Mesendoderm (in vitro differentiated cells): Measurements from ENCODE around the gene PLEKHN1.
"Not testable (repeated sequence)": the region's sequence is repeated elsewhere in the genome, so short reads cannot be mapped to it uniquely, and the experiment has no call there.

Source experiments
- DNase-seq: peaks from one replicate; pipeline ENCODE4 v3.0.0; 2013
- H2AK5ac ChIP-seq: 2 replicates; pipeline ENCODE4 v1.6.1; 2013; ENCODE audit warnings: low read length, inconsistent platforms
- H2BK120ac ChIP-seq: 2 replicates; pipeline ENCODE4 v1.6.1; 2013; ENCODE audit warnings: low read depth, mild to moderate bottlenecking, low read length, moderate library complexity, mixed read lengths
- H2BK15ac ChIP-seq: replicated peaks from 2 replicates; pipeline ENCODE4 v1.6.1; 2013; ENCODE audit warnings: low read depth, mild to moderate bottlenecking, moderate library complexity
- H2BK5ac ChIP-seq: 2 replicates; pipeline ENCODE4 v1.6.1; 2013; ENCODE audit warnings: low read length, inconsistent platforms
- H3K18ac ChIP-seq: 2 replicates; pipeline ENCODE4 v1.6.1; 2013; ENCODE audit warnings: mild to moderate bottlenecking, low read length, mixed read lengths
- H3K23ac ChIP-seq: one replicate; pipeline ENCODE4 v1.6.1; 2013; ENCODE audit warnings: low read length
- H3K27ac ChIP-seq: 2 replicates; pipeline ENCODE4 v1.5.1; 2013; ENCODE audit warnings: low read depth, mild to moderate bottlenecking, inconsistent platforms, low read length, moderate library complexity
- H3K27me3 ChIP-seq: 2 replicates; pipeline ENCODE4 v1.6.1; 2013; ENCODE audit warnings: low read length, control low read depth, mild to moderate bottlenecking, inconsistent platforms; ENCODE audit not compliant: insufficient read depth, poor library complexity
- H3K36me3 ChIP-seq: 2 replicates; pipeline ENCODE4 v1.6.1; 2013; ENCODE audit warnings: low read length, inconsistent platforms; ENCODE audit not compliant: control insufficient read depth, insufficient read depth
- H3K4ac ChIP-seq: one replicate; pipeline ENCODE4 v1.6.1; 2013; ENCODE audit warnings: low read depth, mild to moderate bottlenecking, low read length, moderate library complexity
- H3K4me1 ChIP-seq: 2 replicates; pipeline ENCODE4 v1.6.1; 2013; ENCODE audit warnings: low read depth, low read length, inconsistent platforms; ENCODE audit not compliant: control insufficient read depth
- H3K4me2 ChIP-seq: 2 replicates; pipeline ENCODE4 v1.6.1; 2013; ENCODE audit warnings: low read length
- H3K4me3 ChIP-seq: 2 replicates; pipeline ENCODE4 v1.5.1; 2013; ENCODE audit warnings: mild to moderate bottlenecking, low read length
- H3K56ac ChIP-seq: one replicate; pipeline ENCODE4 v1.6.1; 2013; ENCODE audit warnings: low read length
- H3K79me1 ChIP-seq: 2 replicates; pipeline ENCODE4 v1.6.1; 2013; ENCODE audit warnings: low read length, inconsistent platforms
- H3K79me2 ChIP-seq: 2 replicates; pipeline ENCODE4 v1.6.1; 2013; ENCODE audit warnings: mild to moderate bottlenecking, low read length; ENCODE audit not compliant: control insufficient read depth, insufficient read depth
- H3K9ac ChIP-seq: 2 replicates; pipeline ENCODE4 v1.6.1; 2013; ENCODE audit warnings: low read length, inconsistent platforms
- H4K5ac ChIP-seq: one replicate; pipeline ENCODE4 v1.6.1; 2013; ENCODE audit warnings: low read length
- H4K8ac ChIP-seq: one replicate; pipeline ENCODE4 v1.6.1; 2013; ENCODE audit warnings: low read depth, mild to moderate bottlenecking, control low read depth, low read length, moderate library complexity
- WGBS: extraction: QIAGEN DNeasy Blood & Tissue Kit; methylation state at CpG from one replicate; pipeline ENCODE4 v1.1.7; 2013; ENCODE audit warnings: low lambda C conversion rate, missing lambda C conversion rate; ENCODE audit not compliant: insufficient coverage; ENCODE audit errors: extremely low coverage; 5-methylcytosine and 5-hydroxymethylcytosine counted together

The PLEKHN1 gene

GRCh38 chr1:1004420-1004779 lies 38.1 kb downstream of the PLEKHN1 start:
- Histone ChIP-seq H3K4me1 (peaks cover 7% of the 10 kb centered on the region), H3K79me1 (no peaks in the 10 kb centered on the region), H3K27me3 (peaks cover 10% of the 10 kb centered on the region), H3K36me3 (no peaks in the 10 kb centered on the region), H3K56ac (peak overlapping the region; percentile 37), H4K8ac (no peak overlapping the region), H3K23ac (no peak overlapping the region), H4K5ac (no peak overlapping the region), H3K4me2 (no peak overlapping the region), H2BK15ac (no peak overlapping the region), H2AK5ac (no peak overlapping the region), H2BK120ac (no peak overlapping the region), H3K27ac (no peak overlapping the region), H3K4ac (no peak overlapping the region), H3K9ac (no peak overlapping the region), H3K4me3 (no peak overlapping the region), H2BK5ac (no peak overlapping the region), H3K18ac (no peak overlapping the region), H3K79me2 (no peaks in the 10 kb centered on the region)
- WGBS, result no CpG with 5 or more reads among the region's 7 CpGs
- DNase-seq, result no peak

- Histone ChIP-seq H3K56ac (peak overlapping the region; percentile 79), H3K23ac (peak overlapping the region; percentile 73), H3K9ac (peak overlapping the region; percentile 36), H2BK120ac (no peak overlapping the region), H3K4ac (no peak overlapping the region), H3K27ac (peak overlapping the region; percentile 20), H3K4me1 (peaks cover 7% of the 10 kb centered on the region), H2AK5ac (peak overlapping the region; percentile 61), H3K79me2 (no peaks in the 10 kb centered on the region), H3K4me2 (no peak overlapping the region), H4K8ac (no peak overlapping the region), H3K36me3 (no peaks in the 10 kb centered on the region), H4K5ac (no peak overlapping the region), H3K4me3 (no peak overlapping the region), H3K18ac (peak overlapping the region; percentile 10), H3K79me1 (no peaks in the 10 kb centered on the region), H2BK15ac (no peak overlapping the region), H3K27me3 (peaks cover 6% of the 10 kb centered on the region), H2BK5ac (peak overlapping the region; percentile 5)
- peak; percentile 76 for DNase-seq
- no CpG with 5 or more reads among the region's 21 CpGs for WGBS
Measured at GRCh38 chr1:1004780-1005697, 38.8 kb downstream of the PLEKHN1 start.

GRCh38 chr1:1005774-1006304 lies 39.6 kb downstream of the PLEKHN1 start:
- Histone ChIP-seq H3K4me2 (no peak overlapping the region), H3K4me3 (no peak overlapping the region), H3K18ac (peak overlapping the region; percentile 10), H2BK120ac (no peak overlapping the region), H3K56ac (peak overlapping the region; percentile 47), H3K4ac (no peak overlapping the region), H2AK5ac (peak overlapping the region; percentile 11), H3K79me2 (no peaks in the 10 kb centered on the region), H4K5ac (no peak overlapping the region), H2BK5ac (no peak overlapping the region), H3K27me3 (peaks cover 4% of the 10 kb centered on the region), H3K4me1 (peaks cover 7% of the 10 kb centered on the region), H3K23ac (no peak overlapping the region), H2BK15ac (no peak overlapping the region), H3K27ac (no peak overlapping the region), H3K9ac (no peak overlapping the region), H4K8ac (no peak overlapping the region), H3K36me3 (no peaks in the 10 kb centered on the region), H3K79me1 (no peaks in the 10 kb centered on the region)
- no peak for DNase-seq
- no CpG with 5 or more reads among the region's 23 CpGs for WGBS

GRCh38 chr1:1006305-1007159 lies 40.2 kb downstream of the PLEKHN1 start:
- no CpG with 5 or more reads among the region's 37 CpGs for WGBS
- H4K8ac ChIP-seq, result no peak overlapping the region
- H4K5ac ChIP-seq, result no peak overlapping the region
- H3K18ac ChIP-seq, result no peak overlapping the region
- H2AK5ac ChIP-seq, result peak overlapping the region; percentile 11
- no peak overlapping the region for H3K4ac ChIP-seq
- no peak overlapping the region for H2BK15ac ChIP-seq
- H3K23ac ChIP-seq, result no peak overlapping the region
- no peaks in the 10 kb centered on the region for H3K36me3 ChIP-seq
- H2BK5ac ChIP-seq, result no peak overlapping the region
- H3K4me1 ChIP-seq, result peaks cover 7% of the 10 kb centered on the region
- peaks cover 1% of the 10 kb centered on the region for H3K27me3 ChIP-seq
- no peak overlapping the region for H3K4me3 ChIP-seq
- H2BK120ac ChIP-seq, result no peak overlapping the region
- no peak overlapping the region for H3K4me2 ChIP-seq
- H3K79me1 ChIP-seq, result no peaks in the 10 kb centered on the region
- peak; percentile 50 for DNase-seq
- no peaks in the 10 kb centered on the region for H3K79me2 ChIP-seq
- H3K27ac ChIP-seq, result no peak overlapping the region
- H3K9ac ChIP-seq, result no peak overlapping the region
- H3K56ac ChIP-seq, result peak overlapping the region; percentile 47

GRCh38 chr1:1010131-1010530 lies 43.8 kb downstream of the PLEKHN1 start:
- H3K36me3 ChIP-seq, DNase-seq, H2BK120ac ChIP-seq, H3K27me3 ChIP-seq, H3K4me3 ChIP-seq, H3K79me1 ChIP-seq, H3K56ac ChIP-seq, H3K4ac ChIP-seq, H4K5ac ChIP-seq, H4K8ac ChIP-seq, H3K23ac ChIP-seq, H2BK15ac ChIP-seq, H2BK5ac ChIP-seq, H3K27ac ChIP-seq, H3K79me2 ChIP-seq, H3K9ac ChIP-seq, H2AK5ac ChIP-seq, H3K4me2 ChIP-seq, H3K18ac ChIP-seq, H3K4me1 ChIP-seq: not testable (repeated sequence)
- WGBS, result no CpG with 5 or more reads among the region's 8 CpGs
